HG03354 (cell line): ENCODE measurements around the gene CARMIL3.

Source experiments
- ATAC-seq: cut with Tn5 transposase; IDR thresholded peaks from one replicate; pipeline ENCODE4 v1.9.1; 2021; ENCODE audit warnings: mild to moderate bottlenecking; ENCODE audit not compliant: unreplicated experiment, poor library complexity, severe bottlenecking

Gene CARMIL3

DNA sequence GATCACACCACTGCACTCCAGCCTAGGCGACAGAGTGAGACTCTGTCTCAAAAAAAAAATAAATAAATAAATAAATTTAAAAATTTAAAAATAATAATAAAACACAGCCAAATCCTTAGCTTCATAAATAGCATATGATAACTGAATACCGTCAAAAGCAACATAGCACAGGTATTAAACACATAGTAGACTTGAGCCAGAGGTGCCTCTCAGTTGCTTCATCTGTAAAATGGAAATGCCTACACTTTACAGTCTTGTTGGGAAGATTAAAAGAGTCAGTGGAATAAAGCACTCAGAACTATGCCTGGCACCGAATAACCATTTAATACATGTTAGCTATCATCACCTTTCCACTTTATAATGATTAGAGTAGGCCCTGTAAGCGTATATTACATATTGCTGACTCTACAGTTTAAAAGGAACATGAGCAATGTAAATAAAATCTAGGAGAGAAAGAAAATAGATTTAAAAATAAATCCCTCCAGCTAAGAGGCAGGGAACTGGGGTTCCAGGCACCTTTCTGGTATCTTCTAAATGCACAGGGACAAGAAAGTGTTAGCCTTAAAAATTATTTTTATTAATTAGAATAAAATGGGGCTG lies 55.0 kb downstream of the CARMIL3 start:
- no peak for ATAC-seq

GRCh38 chr14:24108336-24108874 lies 56.6 kb downstream of the CARMIL3 start:
- ATAC-seq, result peak; percentile 39

DNA sequence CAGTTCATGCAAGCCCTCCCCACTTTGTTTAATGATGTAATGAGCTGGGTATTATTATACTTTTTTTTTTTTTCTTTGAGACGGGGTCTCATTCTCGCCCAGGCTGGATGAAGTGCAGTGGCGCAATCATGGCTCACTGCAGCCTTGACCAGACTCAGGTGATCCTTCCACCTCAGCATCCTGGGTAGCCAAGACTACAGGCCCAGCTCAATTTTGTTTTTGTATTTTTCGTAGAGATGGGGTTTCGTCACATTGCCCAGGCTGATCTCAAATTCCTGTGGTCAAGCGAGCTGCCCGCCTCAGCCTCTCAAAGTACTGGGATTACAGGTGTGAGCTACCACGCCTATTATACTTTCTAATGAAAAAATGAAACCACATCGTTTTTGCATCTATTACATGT lies 58.3 kb downstream of the CARMIL3 start:
- no peak for ATAC-seq

DNA sequence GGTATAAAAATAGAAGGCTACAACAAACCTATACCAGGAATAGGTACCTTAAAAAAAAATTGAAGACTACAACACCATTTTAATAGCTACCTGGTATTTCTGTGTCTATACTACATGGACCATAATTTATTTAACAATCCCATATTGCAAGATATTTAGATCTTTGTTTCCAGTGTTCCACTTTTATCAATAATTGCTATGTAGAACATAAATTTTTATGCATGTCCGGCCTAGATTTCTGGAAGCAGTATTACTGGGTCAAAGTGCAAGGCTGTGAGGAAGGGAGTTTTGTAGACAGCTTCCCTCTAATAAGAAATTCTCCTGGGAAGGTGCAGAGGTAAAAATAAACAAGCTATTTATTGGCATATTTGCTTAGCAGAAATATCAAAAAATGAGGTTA lies 58.7 kb downstream of the CARMIL3 start:
- ATAC-seq, result no peak

- no peak for ATAC-seq
Measured at GRCh38 chr14:24113379-24113800, 61.6 kb downstream of the CARMIL3 start.

DNA sequence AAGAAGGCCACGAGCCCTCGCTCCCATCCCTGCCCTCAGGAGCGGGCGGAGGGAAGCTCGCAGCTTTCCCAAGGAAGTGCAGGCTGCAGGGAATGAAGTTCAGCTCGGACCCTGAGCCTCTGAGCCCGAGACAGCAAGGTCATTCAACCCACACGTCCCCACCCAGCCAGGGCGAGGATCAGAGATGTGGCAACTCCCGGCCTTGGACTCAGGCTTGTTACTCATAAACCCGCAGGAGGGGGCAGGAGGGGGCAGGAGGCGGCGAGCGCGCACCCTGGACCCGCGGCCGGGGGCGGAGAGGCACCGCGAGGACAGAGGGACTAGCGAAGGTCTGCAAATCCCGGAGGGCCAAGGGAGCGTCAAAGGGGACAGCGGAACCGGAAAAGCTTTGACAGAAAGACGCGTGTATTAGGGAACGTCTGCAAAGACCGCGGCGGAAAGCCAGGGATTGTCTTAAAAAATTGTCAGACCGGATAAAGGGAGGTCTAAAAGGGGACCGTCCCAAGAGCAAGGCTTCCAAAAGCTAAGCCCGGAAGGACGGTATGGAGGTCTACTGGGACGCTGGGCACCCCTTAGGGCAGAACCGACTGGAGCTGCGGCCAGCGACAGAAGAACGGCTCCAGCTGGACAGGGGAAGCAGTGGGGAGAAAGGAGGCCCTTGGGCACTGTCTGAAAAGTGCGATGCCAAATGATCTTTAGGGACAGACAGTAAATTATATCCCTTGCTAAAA lies 62.2 kb downstream of the CARMIL3 start:
- peak; percentile 34 for ATAC-seq

DNA sequence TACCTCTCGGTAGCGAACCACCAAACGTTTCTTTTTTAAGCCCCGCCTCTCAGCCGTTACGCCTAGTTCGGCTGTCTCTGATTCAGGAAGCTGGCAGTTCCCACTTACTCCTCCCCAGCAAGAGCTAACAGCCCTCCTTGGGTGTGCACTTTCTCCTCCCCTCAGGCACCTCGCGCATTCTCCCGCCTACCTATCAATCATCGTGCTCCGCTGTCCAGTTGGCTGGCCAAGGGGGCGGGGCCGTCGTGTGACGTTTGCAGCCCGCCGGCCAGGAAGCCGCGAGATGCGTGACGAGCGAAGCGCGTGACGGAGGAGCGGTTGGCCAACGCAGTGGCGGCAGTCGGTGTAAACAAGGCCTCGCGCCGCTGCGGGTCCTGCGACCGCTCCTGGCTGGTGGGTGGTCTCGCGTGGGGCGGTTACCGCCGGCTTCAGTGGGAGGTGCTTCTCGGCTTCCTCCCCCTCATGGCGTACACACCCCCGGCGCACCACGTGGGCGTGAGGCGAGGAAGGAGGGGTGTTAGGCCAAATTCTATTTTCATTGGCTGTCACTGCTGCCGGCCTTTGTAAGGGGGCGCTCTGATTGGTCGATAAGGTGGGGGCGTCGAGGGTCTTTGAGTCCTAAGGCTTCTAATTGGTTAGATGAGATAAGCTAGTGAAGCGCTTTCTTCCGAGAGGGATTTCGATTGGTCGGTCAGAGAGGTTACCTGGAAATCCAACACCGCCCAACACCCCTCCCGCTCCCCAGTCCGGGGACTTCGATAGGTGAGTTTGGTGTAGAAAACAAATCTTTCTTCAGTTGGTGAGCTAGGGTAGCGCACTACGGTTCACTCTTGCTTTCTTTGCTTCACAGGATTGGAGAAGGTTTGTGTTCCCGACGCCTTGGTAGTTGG lies 63.0 kb downstream of the CARMIL3 start, which contains the start of the genes DCAF11 and NRL:
Gene DCAF11, plus strand, starts transcription at position 246 of the 890 bp plus-strand sequence. CDS start 818 bp downstream, outside the sequence.
Gene NRL, minus strand, starts transcription at position 418 of the 890 bp plus-strand sequence. CDS start 32,101 bp downstream, outside the sequence.
- ATAC-seq, result peak; percentile 86

GRCh38 chr14:24115422-24116127 lies 63.8 kb downstream of the CARMIL3 start:
- no peak for ATAC-seq

GRCh38 chr14:24116128-24116814 lies 64.5 kb downstream of the CARMIL3 start:
- ATAC-seq, result no peak

DNA sequence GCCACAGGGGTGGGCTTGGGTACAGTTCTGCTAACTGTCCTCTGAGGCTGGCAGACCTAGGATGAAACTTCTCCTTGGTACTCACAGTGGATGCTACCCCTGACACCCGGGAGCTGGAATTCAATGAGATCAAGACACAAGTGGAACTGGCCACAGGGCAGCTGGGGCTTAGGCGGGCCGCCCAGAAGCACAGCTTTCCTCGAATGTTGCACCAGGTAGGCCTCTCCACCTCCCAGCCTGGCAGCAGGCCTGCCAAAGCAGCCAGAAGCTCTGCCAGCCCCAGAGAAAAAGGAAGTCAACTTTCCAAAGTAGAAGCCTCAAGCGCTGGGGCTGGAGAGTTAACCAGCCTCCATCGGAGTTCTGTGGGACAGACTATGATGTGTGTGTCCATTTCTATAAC lies 65.4 kb downstream of the CARMIL3 start:
- no peak for ATAC-seq
